ENCODE results near the gene PPP3R2. TPM values are rescaled to one million over a fixed set of nuclear protein-coding genes. Genes with fewer than 3 reads are reported as not detected.

PPP3R2 gene
- total RNA-seq, 1 donor from 2014 or later: not detected

DNA sequence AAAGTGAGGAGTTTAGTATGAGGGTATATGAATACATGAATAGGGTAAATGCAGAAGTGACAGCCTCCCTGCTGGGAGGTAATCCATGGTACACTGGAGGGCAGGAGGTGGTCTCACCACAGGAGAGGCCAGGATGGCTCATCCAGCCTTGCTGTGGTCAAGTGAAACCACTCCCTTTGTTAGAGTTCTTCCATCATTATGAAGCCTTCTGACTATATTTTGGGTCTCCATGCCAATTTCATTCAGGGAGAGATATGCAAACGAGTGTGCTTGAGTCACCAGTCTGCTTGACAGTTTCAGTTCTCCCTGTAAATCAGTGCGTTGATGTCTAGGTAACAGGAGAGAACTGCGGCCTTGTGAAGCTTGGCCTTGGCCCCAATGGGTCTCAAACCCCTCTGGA is 16.4 kb downstream of the PPP3R2 start:
- H3K9me3 ChIP-seq: no peaks in the 10 kb centered on the region
- H3K27me3 ChIP-seq: no peaks in the 10 kb centered on the region
- no peaks in the 10 kb centered on the region for H3K36me3 ChIP-seq
- no peak for TF ChIP-seq CTCF (IDR thresholded peaks at IDR 0.05)
- no peak for DNase-seq (ENCODE audit: low spot score in 2 of 2)
- no peak overlapping the region for H3K27ac ChIP-seq
- intact Hi-C loops (cut with DNase I): no loop called here
- no peaks in the 10 kb centered on the region for H3K4me1 ChIP-seq
- no peak overlapping the region for H3K4me3 ChIP-seq

- intact Hi-C loops (cut with DNase I): no loop called here
- H3K9me3 ChIP-seq: no peaks in the 10 kb centered on the region
- H3K27ac ChIP-seq: no peak overlapping the region
- DNase-seq (ENCODE audit: low spot score in 2 of 2): no peak
- no peaks in the 10 kb centered on the region for H3K27me3 ChIP-seq
- peaks cover 0 to 3% of the 10 kb centered on the region in 2 donors for H3K36me3 ChIP-seq
- no peak for TF ChIP-seq CTCF (IDR thresholded peaks at IDR 0.05)
- no peak overlapping the region for H3K4me3 ChIP-seq
- H3K4me1 ChIP-seq: no peaks in the 10 kb centered on the region
Measured at GRCh38 chr9:101574731-101575333, 19.9 kb downstream of the PPP3R2 start.

DNA sequence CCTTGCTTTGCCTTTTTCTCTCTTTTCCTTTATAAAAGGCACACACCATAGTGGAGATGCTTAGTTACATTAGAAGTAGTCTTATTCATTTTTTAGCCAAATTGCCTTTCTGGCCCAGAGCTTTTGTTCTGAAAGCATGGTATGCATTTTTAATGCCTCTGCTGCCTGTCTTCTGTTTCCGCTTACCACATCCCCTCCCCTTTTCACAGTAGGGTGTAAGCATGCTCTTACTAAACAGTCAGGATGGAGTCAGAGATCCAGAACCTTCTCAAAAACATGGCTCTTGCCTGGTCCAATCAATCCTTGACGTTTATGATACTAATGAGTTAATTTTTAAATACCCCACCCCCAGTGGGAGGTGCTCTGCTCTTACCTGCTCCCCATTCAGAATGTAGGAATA is 22.5 kb downstream of the PPP3R2 start:
- no peak for TF ChIP-seq CTCF (IDR thresholded peaks at IDR 0.05)
- H3K36me3 ChIP-seq: peaks cover 3 to 19% of the 10 kb centered on the region in 2 donors
- DNase-seq (ENCODE audit: low spot score in 2 of 2): no peak
- H3K4me3 ChIP-seq: no peak overlapping the region
- no peaks in the 10 kb centered on the region for H3K27me3 ChIP-seq
- intact Hi-C loops (cut with DNase I): no loop called here
- H3K27ac ChIP-seq: no peak overlapping the region
- no peaks in the 10 kb centered on the region for H3K9me3 ChIP-seq
- no peaks in the 10 kb centered on the region for H3K4me1 ChIP-seq

DNA sequence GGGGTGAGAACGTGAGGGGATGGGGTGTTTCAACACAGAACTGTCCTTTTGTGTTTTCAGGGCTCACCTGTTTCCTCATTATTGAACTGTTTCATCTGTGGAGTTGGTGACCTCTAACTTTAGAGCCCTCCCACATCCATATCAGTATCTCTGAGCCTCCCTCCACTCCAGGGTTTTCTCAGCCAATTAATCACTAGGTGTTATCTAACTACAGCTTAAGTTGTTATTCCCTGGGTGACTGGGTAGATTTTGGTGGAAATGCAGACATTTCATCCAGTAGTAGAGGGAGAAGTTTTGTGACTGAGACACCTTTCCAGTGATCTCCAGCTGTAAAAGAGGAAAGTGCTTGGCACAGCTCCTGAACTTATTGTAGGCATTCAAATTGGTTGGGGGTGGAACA is 23.7 kb downstream of the PPP3R2 start:
- Histone ChIP-seq H3K4me3 (no peak overlapping the region), H3K4me1 (no peaks in the 10 kb centered on the region), H3K36me3 (peaks cover 5 to 22% of the 10 kb centered on the region in 2 donors), H3K27me3 (no peaks in the 10 kb centered on the region), H3K9me3 (no peaks in the 10 kb centered on the region), H3K27ac (no peak overlapping the region)
- TF ChIP-seq CTCF (IDR thresholded peaks at IDR 0.05): no peak
- intact Hi-C loops (cut with DNase I): no loop called here
- no peak for DNase-seq (ENCODE audit: low spot score in 2 of 2)

- DNase-seq (ENCODE audit: low spot score in 2 of 2): no peak
- Histone ChIP-seq H3K27ac (no peak overlapping the region), H3K9me3 (no peaks in the 10 kb centered on the region), H3K27me3 (no peaks in the 10 kb centered on the region), H3K4me1 (no peaks in the 10 kb centered on the region), H3K36me3 (peaks cover 11 to 32% of the 10 kb centered on the region in 2 donors), H3K4me3 (no peak overlapping the region)
- intact Hi-C loops (cut with DNase I): no loop called here
- no peak for TF ChIP-seq CTCF (IDR thresholded peaks at IDR 0.05)
Measured at GRCh38 chr9:101569741-101570501, 24.8 kb downstream of the PPP3R2 start.
